HepG2 (cell line): ENCODE measurements around the gene TEX53.

Experiments used
- CTCF ChIP-seq: sonication (generic); formaldehyde crosslinking; IDR thresholded peaks from 2 replicates; pipeline ENCODE4 v1.5.0; 2020; ENCODE audit warnings: mild to moderate bottlenecking, missing genetic modification reagents, moderate library complexity
- HHEX ChIP-seq: IDR thresholded peaks from 2 replicates; pipeline ENCODE4 v1.6.1; 2016; ENCODE audit warnings: control low read depth
- JUNB ChIP-seq: sonication (generic); formaldehyde crosslinking; IDR thresholded peaks from 2 replicates; pipeline ENCODE4 v1.8.0; 2022; ENCODE audit warnings: missing genetic modification reagents, mild to moderate bottlenecking, borderline replicate concordance
- JUND ChIP-seq: sonication (generic); formaldehyde crosslinking; IDR thresholded peaks from 2 replicates; pipeline ENCODE4 v1.8.0; 2022; ENCODE audit warnings: mild to moderate bottlenecking, missing genetic modification reagents
- KDM5B ChIP-seq: sonication (generic); formaldehyde crosslinking; IDR thresholded peaks from 2 replicates; pipeline ENCODE4 v1.4.0; 2020; ENCODE audit warnings: missing genetic modification reagents, mild to moderate bottlenecking, borderline replicate concordance
- MLXIP ChIP-seq: sonication (generic); formaldehyde crosslinking; IDR thresholded peaks from 2 replicates; pipeline ENCODE4 v1.9.0; 2021; ENCODE audit warnings: missing genetic modification reagents, borderline replicate concordance
- NR1H2 ChIP-seq: sonication (generic); formaldehyde crosslinking; IDR thresholded peaks from 2 replicates; pipeline ENCODE4 v1.8.1; 2022; ENCODE audit warnings: low read depth, missing genetic modification reagents, borderline replicate concordance
- POLR2A ChIP-seq, 2 experiments: IDR thresholded peaks; 2 replicates each; pipeline ENCODE4 v1.6.1; 2011; ENCODE audit warnings: low read depth in 2 of 2, low read length in 2 of 2, mild to moderate bottlenecking in 1 of 2, moderate library complexity in 1 of 2; ENCODE audit not compliant: insufficient read depth in 1 of 2
- RAD21 ChIP-seq: fragments of 450-650 bp; formaldehyde crosslinking; IDR thresholded peaks from 2 replicates; pipeline ENCODE4 v1.5.0; 2020; ENCODE audit warnings: mild to moderate bottlenecking
- RNF2 ChIP-seq: fragments of 450-650 bp; conservative IDR thresholded peaks from 2 replicates; pipeline ENCODE4 v1.6.1; 2016; ENCODE audit warnings: low read depth
- SCMH1 ChIP-seq: sonication (generic); formaldehyde crosslinking; IDR thresholded peaks from 2 replicates; pipeline ENCODE4 v1.9.0; 2021; ENCODE audit warnings: missing genetic modification reagents, mild to moderate bottlenecking, borderline replicate concordance
- SIN3A ChIP-seq: IDR thresholded peaks from 2 replicates; pipeline ENCODE4 v1.6.1; 2011; ENCODE audit warnings: low read depth, mild to moderate bottlenecking, control low read depth, low read length, borderline replicate concordance
- SNAPC2 ChIP-seq: sonication (generic); formaldehyde crosslinking; IDR thresholded peaks from 2 replicates; pipeline ENCODE4 v1.8.1; 2022; ENCODE audit warnings: mild to moderate bottlenecking, missing genetic modification reagents
- TF ChIP-seq, protein P1 (sequence below): sonication (generic); formaldehyde crosslinking; conservative IDR thresholded peaks from 2 replicates; pipeline ENCODE4 v1.5.0; 2020; ENCODE audit warnings: missing genetic modification reagents

- TF ChIP-seq JUNB (CRISPR knock-in tag) (no peak), CTCF (CRISPR knock-in tag) (no peak), SNAPC2 (CRISPR knock-in tag) (no peak), SIN3A (no peak), POLR2A (IDR thresholded peaks at IDR 0.05; ENCODE audit: insufficient read depth in 1 of 2, low read depth in 2 of 2, low read length in 2 of 2) (no peak), SCMH1 (CRISPR knock-in tag) (no peak), MLXIP (CRISPR knock-in tag) (no peak), KDM5B (CRISPR knock-in tag) (no peak), HHEX (CRISPR knock-in tag) (no peak), RAD21 (CRISPR knock-in tag) (no peak), JUND (CRISPR knock-in tag) (no peak), NR1H2 (CRISPR knock-in tag) (no peak), RNF2 (no peak)
- TF ChIP-seq, protein P1, sequence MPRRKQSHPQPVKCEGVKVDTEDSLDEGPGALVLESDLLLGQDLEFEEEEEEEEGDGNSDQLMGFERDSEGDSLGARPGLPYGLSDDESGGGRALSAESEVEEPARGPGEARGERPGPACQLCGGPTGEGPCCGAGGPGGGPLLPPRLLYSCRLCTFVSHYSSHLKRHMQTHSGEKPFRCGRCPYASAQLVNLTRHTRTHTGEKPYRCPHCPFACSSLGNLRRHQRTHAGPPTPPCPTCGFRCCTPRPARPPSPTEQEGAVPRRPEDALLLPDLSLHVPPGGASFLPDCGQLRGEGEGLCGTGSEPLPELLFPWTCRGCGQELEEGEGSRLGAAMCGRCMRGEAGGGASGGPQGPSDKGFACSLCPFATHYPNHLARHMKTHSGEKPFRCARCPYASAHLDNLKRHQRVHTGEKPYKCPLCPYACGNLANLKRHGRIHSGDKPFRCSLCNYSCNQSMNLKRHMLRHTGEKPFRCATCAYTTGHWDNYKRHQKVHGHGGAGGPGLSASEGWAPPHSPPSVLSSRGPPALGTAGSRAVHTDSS (CRISPR knock-in tag) = no peak
Measured at GRCh38 chr9:114608525-114608796, 49.1 kb downstream of the TEX53 start.
